ENCODE data around the gene MAGEL2. TPM values are rescaled to one million over a fixed set of nuclear protein-coding genes. Genes with fewer than 3 reads are reported as not detected.

The MAGEL2 gene
- total and polyA plus RNA-seq, 2 donors (not counting 3 experiments of a cell fraction or from before 2014, with no cell fraction given) = not detected

DNA sequence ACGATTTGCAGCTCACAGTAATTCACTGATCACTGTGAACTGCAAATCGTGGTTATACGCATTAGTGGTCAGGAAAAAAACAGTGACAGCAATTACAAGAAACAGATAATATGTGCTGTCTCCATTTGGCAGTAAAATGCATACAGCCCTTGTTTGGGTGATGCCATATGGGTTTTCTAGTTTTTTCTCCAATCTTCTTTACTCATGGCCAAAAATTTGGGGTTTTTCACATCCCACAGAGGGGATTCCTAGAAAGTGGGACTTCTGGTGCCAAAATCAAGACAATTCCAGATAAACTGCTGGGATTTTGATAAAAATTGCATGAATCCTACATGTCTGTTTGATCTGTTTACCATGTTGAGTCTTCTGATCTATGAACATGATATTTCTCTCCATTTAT is 23.8 kb upstream of the MAGEL2 start:
- DNase-seq (ENCODE audit: low read depth, low spot score) (no peak), FAIRE-seq (no peak)
- TF ChIP-seq GATA2 (IDR thresholded peaks at IDR 0.05; ENCODE audit: insufficient read depth, insufficient read length, low read depth, low read length) = no peak
- no peak for TF ChIP-seq POLR2A (IDR thresholded peaks at IDR 0.05; ENCODE audit: low read depth, low read length)
- no peak for TF ChIP-seq FOS (IDR thresholded peaks at IDR 0.05; ENCODE audit: borderline replicate concordance, insufficient read depth, low read length)
- TF ChIP-seq POLR2AphosphoS5 (IDR thresholded peaks at IDR 0.05; ENCODE audit: insufficient read depth, low read depth, low read length) = no peak
- no peak for TF ChIP-seq MYC (IDR thresholded peaks at IDR 0.05; ENCODE audit: low read depth, low read length)
- no peak for TF ChIP-seq JUN (IDR thresholded peaks at IDR 0.05; ENCODE audit: borderline replicate concordance, insufficient read depth, insufficient read length, low read depth)
- TF ChIP-seq EZH2 (IDR thresholded peaks at IDR 0.05; ENCODE audit: borderline replicate concordance, low read depth, low read length, severe bottlenecking) = no peak
- TF ChIP-seq, protein P1, sequence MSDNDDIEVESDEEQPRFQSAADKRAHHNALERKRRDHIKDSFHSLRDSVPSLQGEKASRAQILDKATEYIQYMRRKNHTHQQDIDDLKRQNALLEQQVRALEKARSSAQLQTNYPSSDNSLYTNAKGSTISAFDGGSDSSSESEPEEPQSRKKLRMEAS (IDR thresholded peaks at IDR 0.05; ENCODE audit: insufficient read depth, insufficient read length) = no peak
- TF ChIP-seq, protein P2, sequence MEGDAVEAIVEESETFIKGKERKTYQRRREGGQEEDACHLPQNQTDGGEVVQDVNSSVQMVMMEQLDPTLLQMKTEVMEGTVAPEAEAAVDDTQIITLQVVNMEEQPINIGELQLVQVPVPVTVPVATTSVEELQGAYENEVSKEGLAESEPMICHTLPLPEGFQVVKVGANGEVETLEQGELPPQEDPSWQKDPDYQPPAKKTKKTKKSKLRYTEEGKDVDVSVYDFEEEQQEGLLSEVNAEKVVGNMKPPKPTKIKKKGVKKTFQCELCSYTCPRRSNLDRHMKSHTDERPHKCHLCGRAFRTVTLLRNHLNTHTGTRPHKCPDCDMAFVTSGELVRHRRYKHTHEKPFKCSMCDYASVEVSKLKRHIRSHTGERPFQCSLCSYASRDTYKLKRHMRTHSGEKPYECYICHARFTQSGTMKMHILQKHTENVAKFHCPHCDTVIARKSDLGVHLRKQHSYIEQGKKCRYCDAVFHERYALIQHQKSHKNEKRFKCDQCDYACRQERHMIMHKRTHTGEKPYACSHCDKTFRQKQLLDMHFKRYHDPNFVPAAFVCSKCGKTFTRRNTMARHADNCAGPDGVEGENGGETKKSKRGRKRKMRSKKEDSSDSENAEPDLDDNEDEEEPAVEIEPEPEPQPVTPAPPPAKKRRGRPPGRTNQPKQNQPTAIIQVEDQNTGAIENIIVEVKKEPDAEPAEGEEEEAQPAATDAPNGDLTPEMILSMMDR (IDR thresholded peaks at IDR 0.05; ENCODE audit: extremely low read depth in 1 of 2, insufficient read depth in 1 of 2, low read depth in 1 of 2, low read length in 2 of 2) = no peak
- Histone ChIP-seq H3K79me2 (ENCODE audit: control insufficient read depth, insufficient read depth, low read length) (no peaks in the 10 kb centered on the region), H3K4me1 (ENCODE audit: control insufficient read depth, extremely low read depth, insufficient read depth, low read length) (no peaks in the 10 kb centered on the region), H3K9me3 (replicated peaks; ENCODE audit: control insufficient read depth, insufficient read depth, low read length) (no peaks in the 10 kb centered on the region), H3K27me3 (ENCODE audit: control insufficient read depth in 2 of 2, insufficient read depth in 2 of 2, low read length in 2 of 2) (no peaks in the 10 kb centered on the region), H3K36me3 (ENCODE audit: control insufficient read depth in 2 of 2, extremely low read depth in 1 of 2, insufficient read depth in 2 of 2, low read length in 2 of 2) (no peaks in the 10 kb centered on the region), H3K9me1 (replicated peaks; ENCODE audit: control insufficient read depth, extremely low read depth, insufficient read depth, low read length) (no peaks in the 10 kb centered on the region), H2AFZ (ENCODE audit: low read depth, low read length) (no peak overlapping the region), H4K20me1 (replicated peaks; ENCODE audit: control insufficient read depth, extremely low read depth, insufficient read depth, low read length) (no peaks in the 10 kb centered on the region), H3K27ac (ENCODE audit: insufficient read depth, low read depth, low read length) (no peak overlapping the region), H3K4me3 (replicated peaks in 1 of 3; ENCODE audit: insufficient read depth in 1 of 3, low read depth in 1 of 3, low read length in 3 of 3) (no peak overlapping the region), H3K9ac (replicated peaks; ENCODE audit: extremely low read depth, insufficient read depth, low read length) (no peak overlapping the region), H3K4me2 (ENCODE audit: insufficient read depth, low read length) (no peak overlapping the region)
- ChIA-PET CTCF (no interaction called here), POLR2A (no interaction called here)
- dilution Hi-C loops (cut with MboI; ENCODE audit: extremely low pct_ligation_motif_present, low sequenced_read_pairs) (no loop called here), intact Hi-C loops (cut with micrococcal nuclease) (no loop called here)
- no TSS peak for BruUV-seq (replicated peaks)
